C4-2B (cell line): Measurements from ENCODE around the gene TRIM32.

Experiments
- CTCF ChIP-seq: fragments of 450-650 bp; conservative IDR thresholded peaks from 2 replicates; pipeline ENCODE4 v1.5.1; 2017; ENCODE audit warnings: mild to moderate bottlenecking
- ZFX ChIP-seq: fragments of 450-650 bp; IDR thresholded peaks from 2 replicates; pipeline ENCODE4 v1.6.1; 2017

GRCh38 chr9:116643691-116644090, 43.4 kb upstream of the TRIM32 start:
- TF ChIP-seq CTCF (no peak), ZFX (no peak)
